Measurements from ENCODE around the gene ANGPTL8.

- TF ChIP-seq POLR2A (IDR thresholded peaks at IDR 0.05; ENCODE audit: low read length) (no peak), GATA1 (IDR thresholded peaks at IDR 0.05; ENCODE audit: low read depth, low read length) (no peak)
These were observed 42.8 kb upstream of the ANGPTL8 start for GRCh38 chr19:11196406-11197287.
